Fibroblast of mammary gland (primary cell): ENCODE results near the gene SSTR5.

Source experiments
- DNase-seq: peaks from one replicate; pipeline ENCODE4 v3.0.0-alpha.2; 2010; ENCODE audit warnings: low read depth
- H3K4me3 ChIP-seq: 2 replicates; pipeline ENCODE4 v1.5.1; 2011; ENCODE audit warnings: low read depth, mild to moderate bottlenecking, low read length, moderate library complexity; ENCODE audit not compliant: control insufficient read depth
- TF ChIP-seq, protein P1 (sequence below): conservative IDR thresholded peaks from 2 replicates; pipeline ENCODE4 v1.5.1; 2011; ENCODE audit warnings: low read depth, low read length, inconsistent platforms; ENCODE audit not compliant: control insufficient read depth, insufficient read depth

The SSTR5 gene

DNA sequence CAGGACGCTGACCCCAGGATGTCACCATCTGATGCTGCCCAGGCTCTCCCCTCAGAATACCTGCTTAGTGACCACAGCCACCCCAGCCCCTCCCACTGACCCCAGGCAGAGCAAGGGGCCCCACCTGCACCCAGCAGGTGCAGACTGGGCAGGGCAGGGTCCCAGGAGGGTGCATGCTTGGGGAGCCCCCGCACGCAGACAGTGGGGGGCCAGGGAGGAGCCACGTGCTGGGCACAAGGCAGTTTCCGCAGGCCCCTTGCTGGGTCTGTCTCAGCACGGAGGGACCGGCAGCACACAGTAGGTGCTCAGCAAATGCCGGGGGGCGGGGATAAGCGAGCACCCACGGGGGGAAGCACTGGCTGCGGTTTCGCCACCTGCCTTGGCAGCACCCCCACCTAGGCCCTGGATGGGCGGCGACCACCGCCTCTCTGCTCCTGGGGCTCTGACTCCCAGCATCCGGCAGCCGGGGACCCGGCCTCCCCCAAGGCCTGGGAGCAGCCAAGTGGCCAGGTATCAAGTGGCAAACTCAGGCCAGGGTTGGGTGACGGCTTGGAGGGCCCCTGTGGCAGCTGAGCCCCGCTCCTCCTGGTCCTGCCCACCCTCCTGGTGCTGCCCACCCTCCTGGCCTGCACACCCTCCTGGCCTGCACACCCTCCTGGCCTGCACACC lies 18.7 kb upstream of the SSTR5 start:
- no peak overlapping the region for H3K4me3 ChIP-seq
- no peak for DNase-seq
- TF ChIP-seq, protein P1, sequence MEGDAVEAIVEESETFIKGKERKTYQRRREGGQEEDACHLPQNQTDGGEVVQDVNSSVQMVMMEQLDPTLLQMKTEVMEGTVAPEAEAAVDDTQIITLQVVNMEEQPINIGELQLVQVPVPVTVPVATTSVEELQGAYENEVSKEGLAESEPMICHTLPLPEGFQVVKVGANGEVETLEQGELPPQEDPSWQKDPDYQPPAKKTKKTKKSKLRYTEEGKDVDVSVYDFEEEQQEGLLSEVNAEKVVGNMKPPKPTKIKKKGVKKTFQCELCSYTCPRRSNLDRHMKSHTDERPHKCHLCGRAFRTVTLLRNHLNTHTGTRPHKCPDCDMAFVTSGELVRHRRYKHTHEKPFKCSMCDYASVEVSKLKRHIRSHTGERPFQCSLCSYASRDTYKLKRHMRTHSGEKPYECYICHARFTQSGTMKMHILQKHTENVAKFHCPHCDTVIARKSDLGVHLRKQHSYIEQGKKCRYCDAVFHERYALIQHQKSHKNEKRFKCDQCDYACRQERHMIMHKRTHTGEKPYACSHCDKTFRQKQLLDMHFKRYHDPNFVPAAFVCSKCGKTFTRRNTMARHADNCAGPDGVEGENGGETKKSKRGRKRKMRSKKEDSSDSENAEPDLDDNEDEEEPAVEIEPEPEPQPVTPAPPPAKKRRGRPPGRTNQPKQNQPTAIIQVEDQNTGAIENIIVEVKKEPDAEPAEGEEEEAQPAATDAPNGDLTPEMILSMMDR: no peak

DNA sequence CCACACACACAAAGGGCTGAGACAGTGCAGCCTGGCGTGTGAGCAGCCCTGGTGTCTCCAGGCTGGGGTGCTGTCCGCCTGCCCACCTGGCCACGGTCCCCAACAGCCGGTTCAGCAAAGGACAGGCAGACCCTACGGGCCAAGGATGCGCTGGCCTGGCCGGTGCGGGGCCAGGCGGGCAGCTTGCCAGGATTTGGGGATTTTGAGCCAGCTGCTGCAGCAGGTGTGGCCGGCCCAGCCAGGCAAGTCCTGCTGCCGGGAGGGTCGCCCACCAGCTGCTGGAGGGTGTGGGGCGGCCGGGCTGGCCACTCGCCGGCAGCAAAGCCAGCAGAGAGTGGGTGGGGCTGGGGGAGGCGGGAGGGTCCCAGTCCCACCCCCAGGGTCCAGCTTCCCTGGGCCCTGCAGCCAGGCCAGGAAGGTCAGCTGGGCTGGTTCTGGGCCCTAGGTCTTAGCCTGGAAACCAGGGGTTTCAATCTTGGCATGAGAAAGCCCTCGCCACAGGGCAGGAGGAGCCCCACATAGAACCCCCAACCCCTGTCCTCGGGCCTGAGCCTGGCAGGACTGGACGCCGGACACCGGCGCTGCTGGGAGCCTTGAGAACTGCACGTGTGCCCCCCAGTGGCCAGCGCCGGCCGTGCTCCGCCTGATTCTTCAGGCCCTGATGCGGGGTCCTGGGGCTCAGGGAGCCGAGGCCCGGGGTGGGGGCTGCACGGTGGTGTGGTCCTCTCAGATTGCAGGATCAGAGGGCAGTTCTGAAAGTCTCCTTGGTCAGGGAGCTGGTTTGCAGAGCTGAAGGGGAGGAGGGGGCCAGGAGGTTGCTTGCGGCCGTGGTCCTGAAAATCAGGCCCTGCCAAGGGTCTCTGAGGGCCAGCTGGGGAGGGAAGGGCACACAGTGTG lies 17.6 kb upstream of the SSTR5 start:
- DNase-seq: peak; percentile 42
- H3K4me3 ChIP-seq: no peak overlapping the region
- TF ChIP-seq, protein P1: peak; percentile 61

DNA sequence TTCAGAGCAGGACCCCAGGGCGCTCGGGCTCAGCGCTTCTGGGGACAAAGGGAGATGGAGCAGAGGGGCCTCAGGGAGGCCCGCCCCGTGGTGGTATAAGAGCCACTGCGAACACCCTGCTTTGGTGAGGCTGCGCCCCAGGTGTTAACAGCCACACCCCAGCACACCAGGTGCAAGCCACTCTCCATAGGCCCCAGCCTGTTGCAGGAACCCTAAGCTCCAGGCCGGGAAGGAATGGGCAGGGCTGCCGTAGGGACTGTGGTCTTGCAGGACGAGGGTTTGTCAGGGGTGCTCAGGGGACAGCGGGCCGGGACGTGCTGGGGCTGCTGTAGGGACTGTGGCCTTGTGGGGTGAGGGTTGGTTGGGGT lies 17.0 kb upstream of the SSTR5 start:
- no peak for DNase-seq
- TF ChIP-seq, protein P1: no peak
- no peak overlapping the region for H3K4me3 ChIP-seq

DNA sequence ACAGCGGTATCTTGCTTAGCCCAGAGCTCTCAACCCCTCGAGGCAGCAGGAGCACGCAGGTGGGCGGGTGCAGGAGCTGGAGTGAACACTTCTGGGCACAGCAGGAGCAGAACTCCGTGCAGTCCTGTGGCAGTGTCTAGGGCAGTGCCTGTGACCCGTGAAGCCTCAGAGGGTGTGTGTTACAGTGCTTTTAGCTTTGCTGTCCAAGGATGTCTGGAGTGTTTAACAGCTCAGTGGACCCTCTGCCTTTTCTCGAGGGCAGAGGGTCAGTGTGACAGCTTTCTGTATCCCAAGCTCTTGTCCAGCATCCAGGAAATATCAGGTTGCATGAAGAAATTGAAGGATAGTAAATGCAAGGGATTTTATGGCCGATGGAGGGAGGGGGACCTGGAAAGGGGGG lies 16.4 kb upstream of the SSTR5 start:
- no peak overlapping the region for H3K4me3 ChIP-seq
- TF ChIP-seq, protein P1: no peak
- DNase-seq: no peak

DNA sequence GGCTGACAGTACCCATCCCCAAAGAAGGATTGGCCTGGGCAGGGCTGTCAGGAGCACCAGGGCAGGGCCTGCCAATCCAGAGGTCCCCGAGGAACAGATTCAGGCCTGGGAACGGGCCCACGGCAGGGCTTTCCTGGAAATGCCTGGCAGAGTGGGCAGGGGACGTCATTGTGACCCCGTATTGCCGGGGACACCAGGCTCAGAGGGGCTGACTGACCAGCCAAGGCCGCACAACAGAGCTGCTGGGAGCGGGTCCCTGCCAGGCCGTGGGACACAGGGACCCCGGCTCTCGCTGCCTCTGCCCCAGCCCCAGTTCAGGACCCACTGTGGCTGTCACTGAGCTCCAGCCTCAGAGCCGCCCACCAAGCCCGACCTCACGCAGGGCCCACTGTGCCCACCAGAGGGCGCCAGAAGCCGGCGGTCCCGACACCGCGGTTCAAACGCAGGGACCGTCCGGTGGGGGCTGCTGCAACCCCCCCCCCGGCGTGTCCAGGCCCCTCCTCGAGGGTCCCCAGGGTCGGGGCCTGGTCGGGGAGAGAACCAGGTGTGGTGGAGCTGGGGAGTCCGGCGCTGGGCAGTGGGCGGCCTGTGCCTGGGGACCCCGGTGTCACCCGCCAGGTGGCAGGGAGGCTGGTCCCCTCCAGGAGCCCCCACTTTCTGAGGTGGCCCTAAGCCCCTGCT lies 15.2 kb upstream of the SSTR5 start:
- peak; percentile 4 for DNase-seq
- TF ChIP-seq, protein P1: peak; percentile 44

DNA sequence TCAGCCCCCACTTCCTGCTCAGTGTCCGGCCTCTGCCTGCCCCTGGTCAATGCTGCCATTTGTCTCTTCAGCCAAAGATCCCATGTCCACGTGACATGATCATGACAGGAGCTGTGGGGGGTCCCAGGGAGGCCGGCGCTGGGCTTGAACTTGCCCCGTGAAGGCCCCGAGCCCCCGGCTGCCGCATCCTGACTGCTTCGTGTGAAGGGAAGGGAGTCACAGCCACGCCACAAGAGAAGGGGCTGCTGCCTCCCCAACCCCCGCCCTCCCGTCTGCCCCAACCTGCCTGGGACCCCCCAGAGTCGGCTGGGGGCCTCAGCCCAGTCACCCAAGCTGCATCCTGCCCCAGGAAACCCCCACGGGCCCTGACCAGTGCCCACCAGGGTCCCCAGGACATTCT lies 14.3 kb upstream of the SSTR5 start:
- no peak overlapping the region for H3K4me3 ChIP-seq
- DNase-seq: no peak
- TF ChIP-seq, protein P1: no peak

More for the DNA sequence above, 15.2 kb upstream of the SSTR5 start:
- H3K4me3 ChIP-seq: no peak overlapping the region
